ENCODE results near the gene TNFRSF19. TPM values are rescaled to one million over a fixed set of nuclear protein-coding genes. Genes with fewer than 3 reads are reported as not detected.

The TNFRSF19 gene
- total and polyA plus RNA-seq, 4 donors = 0.27 to 2.8 (median 0.91) TPM

GRCh38 chr13:23600534-23600933 is 30.3 kb downstream of the TNFRSF19 start:
- no peak overlapping the region for H3K4me3 ChIP-seq (ENCODE audit: low read depth in 1 of 3, low read length in 3 of 3)
- H3K27me3 ChIP-seq (ENCODE audit: control insufficient read depth in 4 of 4, insufficient read depth in 4 of 4, low read length in 3 of 4) = no peaks in the 10 kb centered on the region
- H3K4me1 ChIP-seq (ENCODE audit: control insufficient read depth in 4 of 4, insufficient read depth in 4 of 4, low read length in 3 of 4) = no peaks in the 10 kb centered on the region
- no peak for DNase-seq (ENCODE audit: low spot score)
- no peaks in the 10 kb centered on the region for H3K9me3 ChIP-seq (ENCODE audit: control insufficient read depth in 4 of 4, low read length in 3 of 4)
- H3K36me3 ChIP-seq (ENCODE audit: control insufficient read depth in 4 of 4, insufficient read depth in 3 of 4, low read depth in 1 of 4, low read length in 3 of 4) = no peaks in the 10 kb centered on the region
- no peak overlapping the region for H3K27ac ChIP-seq (ENCODE audit: low read depth in 1 of 2, low read length in 2 of 2)
- TF ChIP-seq REST (IDR thresholded peaks at IDR 0.05) = no peak
- TF ChIP-seq RAD21 (IDR thresholded peaks at IDR 0.05) = no peak
- TF ChIP-seq YY1 (IDR thresholded peaks at IDR 0.05) = no peak
- no peak for TF ChIP-seq TAF1 (conservative IDR thresholded peaks at IDR 0.05)
- TF ChIP-seq ZBTB33 (IDR thresholded peaks at IDR 0.05) = no peak
- TF ChIP-seq HNF4A (conservative IDR thresholded peaks at IDR 0.05) = no peak
- TF ChIP-seq MAX (IDR thresholded peaks at IDR 0.05) = no peak
- no peak for TF ChIP-seq SP1 (IDR thresholded peaks at IDR 0.05)
- no peak for TF ChIP-seq HNF4G (IDR thresholded peaks at IDR 0.05)
- no peak for TF ChIP-seq ATF3 (IDR thresholded peaks at IDR 0.05)
- no peak for TF ChIP-seq NR2F2 (IDR thresholded peaks at IDR 0.05)
- no peak for TF ChIP-seq RXRA (IDR thresholded peaks at IDR 0.05)
- TF ChIP-seq JUND (IDR thresholded peaks at IDR 0.05) = no peak
- TF ChIP-seq EGR1 (IDR thresholded peaks at IDR 0.05; ENCODE audit: low read depth in 2 of 2) = no peak
- TF ChIP-seq FOXA1 (IDR thresholded peaks at IDR 0.05) = no peak
- TF ChIP-seq GABPA (IDR thresholded peaks at IDR 0.05 in 1 of 2, conservative IDR thresholded peaks at IDR 0.05 in 1 of 2) = no peak
- TF ChIP-seq FOXA2 (IDR thresholded peaks at IDR 0.05) = no peak
- no peak for TF ChIP-seq CTCF (IDR thresholded peaks at IDR 0.05; ENCODE audit: low read depth, low read length, missing input control)
- no peak overlapping the region for H3K9ac ChIP-seq (ENCODE audit: low read depth in 1 of 2, low read length in 2 of 2)

Measured in liver (tissue), 9 donors.